Vagina (tissue), 2 donors: ENCODE results near the gene ZBTB34.

ENCODE experiments used
- CTCF ChIP-seq, 3 experiments: fragments of 450-650 bp in 2 of 3; fragments of 200-600 bp in 1 of 3; sonication (generic) in 1 of 3; IDR thresholded peaks; one replicate each; pipeline ENCODE4 v1.5.1; 2017 to 2019; ENCODE audit warnings: antibody characterized with exemption in 3 of 3, mild to moderate bottlenecking in 2 of 3, moderate library complexity in 2 of 3
- POLR2A ChIP-seq, 2 donors: fragments of 450-650 bp; IDR thresholded peaks; one replicate each; pipeline ENCODE4 v1.6.1; 2017; ENCODE audit warnings: antibody characterized with exemption in 2 of 2, mild to moderate bottlenecking in 2 of 2, moderate library complexity in 2 of 2

- TF ChIP-seq CTCF (IDR thresholded peaks at IDR 0.05) (no peak), POLR2A (IDR thresholded peaks at IDR 0.05) (no peak)
Measured at GRCh38 chr9:126880226-126880946, 19.9 kb downstream of the ZBTB34 start.
